Measurements from ENCODE around the gene PRKAG2. TPM values are rescaled to one million over a fixed set of nuclear protein-coding genes. Genes with fewer than 3 reads are reported as not detected.

PRKAG2 gene
- total and polyA plus RNA-seq, 9 donors: 9.3 to 37.7 (median 22.6) TPM

GRCh38 chr7:151727579-151728285 is 149.2 kb downstream of the PRKAG2 start:
- Histone ChIP-seq H3K4me3 (no peak overlapping the region), H3K27me3 (no peaks in the 10 kb centered on the region), H3K9me3 (no peaks in the 10 kb centered on the region), H3K27ac (peak overlapping the region; percentile 3 to 51), H3K36me3 (no peaks in the 10 kb centered on the region), H3K4me1 (ENCODE audit: insufficient read depth) (peaks cover 5% of the 10 kb centered on the region)
- TF ChIP-seq, protein P1, sequence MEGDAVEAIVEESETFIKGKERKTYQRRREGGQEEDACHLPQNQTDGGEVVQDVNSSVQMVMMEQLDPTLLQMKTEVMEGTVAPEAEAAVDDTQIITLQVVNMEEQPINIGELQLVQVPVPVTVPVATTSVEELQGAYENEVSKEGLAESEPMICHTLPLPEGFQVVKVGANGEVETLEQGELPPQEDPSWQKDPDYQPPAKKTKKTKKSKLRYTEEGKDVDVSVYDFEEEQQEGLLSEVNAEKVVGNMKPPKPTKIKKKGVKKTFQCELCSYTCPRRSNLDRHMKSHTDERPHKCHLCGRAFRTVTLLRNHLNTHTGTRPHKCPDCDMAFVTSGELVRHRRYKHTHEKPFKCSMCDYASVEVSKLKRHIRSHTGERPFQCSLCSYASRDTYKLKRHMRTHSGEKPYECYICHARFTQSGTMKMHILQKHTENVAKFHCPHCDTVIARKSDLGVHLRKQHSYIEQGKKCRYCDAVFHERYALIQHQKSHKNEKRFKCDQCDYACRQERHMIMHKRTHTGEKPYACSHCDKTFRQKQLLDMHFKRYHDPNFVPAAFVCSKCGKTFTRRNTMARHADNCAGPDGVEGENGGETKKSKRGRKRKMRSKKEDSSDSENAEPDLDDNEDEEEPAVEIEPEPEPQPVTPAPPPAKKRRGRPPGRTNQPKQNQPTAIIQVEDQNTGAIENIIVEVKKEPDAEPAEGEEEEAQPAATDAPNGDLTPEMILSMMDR (IDR thresholded peaks at IDR 0.05): no peak
- WGBS, 3 donors: 30 to 34% (median 33%) methylated on average over 15 to 18 of the region's 18 CpGs
- DNase-seq: peak; percentile 78 to 89 (median 83)
- intact Hi-C loops (cut with DNase I): no loop called here

DNA sequence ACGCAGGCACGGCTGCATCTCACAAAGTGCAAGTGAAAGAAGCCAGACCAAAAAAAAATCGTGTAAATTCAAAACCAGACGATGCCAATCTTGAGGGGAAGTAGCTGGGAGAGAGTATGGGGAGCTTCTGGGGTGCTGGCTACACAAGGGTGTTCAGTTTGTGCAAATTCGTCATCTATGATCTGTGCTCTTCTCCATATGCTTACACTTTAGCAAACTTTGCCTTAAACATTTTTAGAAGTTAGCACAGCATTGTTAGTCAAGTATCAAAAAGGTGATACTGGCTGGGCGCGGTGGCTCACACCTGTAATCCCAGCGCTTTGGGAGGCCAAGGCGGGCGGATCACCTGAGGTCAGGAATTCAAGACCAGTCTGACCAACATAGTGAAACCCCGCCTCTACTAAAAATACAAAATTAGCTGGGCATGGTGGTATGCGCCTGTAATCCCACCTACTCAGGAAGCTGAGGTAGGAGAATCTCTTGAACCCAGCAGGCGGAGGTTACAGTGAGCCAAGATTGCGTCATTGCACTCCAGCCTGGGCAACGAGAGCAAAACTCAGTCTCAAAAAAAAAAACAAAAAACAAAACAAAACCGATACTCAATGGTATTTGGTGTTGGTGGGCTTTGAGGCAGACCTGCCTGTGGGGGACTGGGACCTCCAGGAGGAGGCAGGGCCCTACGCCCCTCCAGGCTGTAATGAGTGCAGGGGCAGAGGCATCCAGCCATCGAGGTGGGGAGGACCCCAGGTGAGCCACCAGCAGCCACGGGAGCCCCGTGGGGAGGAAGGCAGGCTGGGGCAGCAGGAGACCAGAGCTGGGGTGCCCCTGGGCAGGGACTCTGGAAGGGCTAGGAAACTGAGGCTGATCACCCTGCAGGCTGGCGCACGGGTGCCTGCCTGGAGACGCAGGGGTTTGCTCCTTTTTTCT is 150.0 kb downstream of the PRKAG2 start:
- 70 to 76% (median 73%) methylated on average over 23 of the region's 23 CpGs for WGBS, 3 donors
- peak overlapping the region; percentile 3 to 51 for H3K27ac ChIP-seq
- intact Hi-C loops (cut with DNase I): no loop called here
- no peaks in the 10 kb centered on the region for H3K9me3 ChIP-seq
- peak in 1 of 5 donors; percentile 25 for DNase-seq
- no peaks in the 10 kb centered on the region for H3K36me3 ChIP-seq
- peaks cover 5% of the 10 kb centered on the region for H3K4me1 ChIP-seq (ENCODE audit: insufficient read depth)
- H3K4me3 ChIP-seq: no peak overlapping the region
- TF ChIP-seq, protein P1 (IDR thresholded peaks at IDR 0.05): no peak
- no peak for TF ChIP-seq EP300 (IDR thresholded peaks at IDR 0.05)
- no peak for TF ChIP-seq POLR2A (IDR thresholded peaks at IDR 0.05)
- no peaks in the 10 kb centered on the region for H3K27me3 ChIP-seq

- H3K4me1 ChIP-seq (ENCODE audit: insufficient read depth): peaks cover 13% of the 10 kb centered on the region
- no peak overlapping the region for H3K27ac ChIP-seq
These were observed 150.9 kb downstream of the PRKAG2 start for GRCh38 chr7:151725844-151726651.

More at GRCh38 chr7:151725844-151726651, 150.9 kb downstream of the PRKAG2 start:
- 83 to 85% (median 85%) methylated on average over 23 of the region's 23 CpGs for WGBS, 3 donors
- intact Hi-C loops (cut with DNase I): no loop called here
- DNase-seq: no peak
- TF ChIP-seq POLR2A (IDR thresholded peaks at IDR 0.05) (no peak), EP300 (IDR thresholded peaks at IDR 0.05) (no peak)
- TF ChIP-seq, protein P1 (IDR thresholded peaks at IDR 0.05): no peak
- Histone ChIP-seq H3K27me3 (no peaks in the 10 kb centered on the region), H3K9me3 (no peaks in the 10 kb centered on the region), H3K36me3 (no peaks in the 10 kb centered on the region), H3K4me3 (no peak overlapping the region)
